Prostate gland (tissue), 2 donors: ENCODE data around the gene ACOT9. TPM values are rescaled to one million over a fixed set of nuclear protein-coding genes. Genes with fewer than 3 reads are reported as not detected.

Experiments used
- DNase-seq: peaks from one replicate; pipeline ENCODE4 v3.0.0-alpha.2; 2019; ENCODE audit warnings: low spot score
- H3K27ac ChIP-seq, 2 donors: fragments of 200-600 bp; sonication (generic); 2 replicates each; pipeline ENCODE4 v1.5.1; 2017 to 2019
- H3K27me3 ChIP-seq: fragments of 200-600 bp; sonication (generic); replicated peaks from 2 replicates; pipeline ENCODE4 v1.5.1; 2019; ENCODE audit not compliant: insufficient read depth
- H3K36me3 ChIP-seq, 2 donors: fragments of 200-600 bp; sonication (generic); 1 replicate in 1 of 2; 2 replicates in 1 of 2; pipeline versions ENCODE4 v1.5.1 to v1.8.1; 2017 to 2019
- H3K4me1 ChIP-seq: fragments of 200-600 bp; sonication (generic); replicated peaks from 2 replicates; pipeline ENCODE4 v1.5.1; 2019
- H3K4me3 ChIP-seq, 2 donors: fragments of 200-600 bp; sonication (generic); 2 replicates each; pipeline ENCODE4 v1.5.1; 2017 to 2019
- H3K9me3 ChIP-seq: fragments of 200-600 bp; sonication (generic); 2 replicates; pipeline ENCODE4 v1.5.1; 2017
- POLR2A ChIP-seq: fragments of 450-650 bp; IDR thresholded peaks from one replicate; pipeline ENCODE4 v1.6.1; 2016; ENCODE audit warnings: antibody characterized with exemption, mild to moderate bottlenecking
- POLR2AphosphoS5 ChIP-seq: sonication (generic); formaldehyde crosslinking; IDR thresholded peaks from one replicate; pipeline ENCODE4 v1.6.1; 2017; ENCODE audit warnings: antibody characterized with exemption
- WGBS: methylation state at CpG from one replicate; pipeline ENCODE4 v1.1.5; 2018; 5-methylcytosine and 5-hydroxymethylcytosine counted together
- intact Hi-C: fragments of 100-400 bp; cut with DNase I; formaldehyde crosslinking; loops from one replicate; pipeline ENCODE4 v1.14.2; 2022
- small RNA-seq, 2 donors: library from RNA; depleted of rRNA; stranded (forward); fragments of <200 nt; gene quantifications; one replicate each; pipeline ENCODE3, GENCODE V24; 2016
- total RNA-seq, 2 donors: library from RNA; depleted of rRNA; stranded (reverse); fragments of >200 nt; gene quantifications; one replicate each; pipeline ENCODE4 v1.1.0, GENCODE V29; 2016
- TF ChIP-seq, protein P1 (sequence below), 4 experiments: fragments of 200-600 bp in 2 of 4; fragments of 450-650 bp in 2 of 4; sonication (generic) in 2 of 4; IDR thresholded peaks; 1 replicate in 3 of 4; 2 replicates in 1 of 4; pipeline ENCODE4 v1.5.1; 2016 to 2019; ENCODE audit warnings: antibody characterized with exemption in 4 of 4, mild to moderate bottlenecking in 2 of 4, moderate library complexity in 2 of 4

Gene ACOT9
- total RNA-seq, 2 donors from 2014 or later: 19.6 to 31.5 TPM

DNA sequence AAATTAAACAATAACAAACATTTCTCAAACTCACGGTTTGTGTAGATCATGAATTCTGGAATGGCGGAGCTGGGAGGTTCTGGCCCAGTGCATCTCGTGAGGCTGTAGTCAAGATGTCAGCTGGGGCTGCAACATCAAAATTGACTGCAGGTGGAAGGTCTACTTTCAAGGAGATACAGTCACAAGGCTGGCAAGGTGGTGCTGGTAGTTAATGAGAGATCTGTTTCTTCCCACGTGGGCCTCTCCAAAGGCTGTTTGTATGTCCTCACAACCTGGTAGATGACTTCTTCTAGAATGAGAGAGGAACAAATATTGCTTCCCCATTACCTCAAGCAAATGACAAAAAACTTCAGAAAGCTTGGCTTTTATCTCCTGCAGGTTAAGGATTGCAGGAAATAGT, 83.7 kb downstream of the ACOT9 start:
- WGBS: 92% methylated on average over 4 of the region's 4 CpGs
- intact Hi-C loops: no loop called here
- DNase-seq: no peak
- TF ChIP-seq POLR2AphosphoS5 (no peak), POLR2A (no peak)
- TF ChIP-seq, protein P1, sequence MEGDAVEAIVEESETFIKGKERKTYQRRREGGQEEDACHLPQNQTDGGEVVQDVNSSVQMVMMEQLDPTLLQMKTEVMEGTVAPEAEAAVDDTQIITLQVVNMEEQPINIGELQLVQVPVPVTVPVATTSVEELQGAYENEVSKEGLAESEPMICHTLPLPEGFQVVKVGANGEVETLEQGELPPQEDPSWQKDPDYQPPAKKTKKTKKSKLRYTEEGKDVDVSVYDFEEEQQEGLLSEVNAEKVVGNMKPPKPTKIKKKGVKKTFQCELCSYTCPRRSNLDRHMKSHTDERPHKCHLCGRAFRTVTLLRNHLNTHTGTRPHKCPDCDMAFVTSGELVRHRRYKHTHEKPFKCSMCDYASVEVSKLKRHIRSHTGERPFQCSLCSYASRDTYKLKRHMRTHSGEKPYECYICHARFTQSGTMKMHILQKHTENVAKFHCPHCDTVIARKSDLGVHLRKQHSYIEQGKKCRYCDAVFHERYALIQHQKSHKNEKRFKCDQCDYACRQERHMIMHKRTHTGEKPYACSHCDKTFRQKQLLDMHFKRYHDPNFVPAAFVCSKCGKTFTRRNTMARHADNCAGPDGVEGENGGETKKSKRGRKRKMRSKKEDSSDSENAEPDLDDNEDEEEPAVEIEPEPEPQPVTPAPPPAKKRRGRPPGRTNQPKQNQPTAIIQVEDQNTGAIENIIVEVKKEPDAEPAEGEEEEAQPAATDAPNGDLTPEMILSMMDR (IDR thresholded peaks at IDR 0.05): no peak
- Histone ChIP-seq H3K9me3 (no peaks in the 10 kb centered on the region), H3K36me3 (no peaks in the 10 kb centered on the region), H3K4me1 (no peaks in the 10 kb centered on the region), H3K27me3 (no peaks in the 10 kb centered on the region), H3K27ac (no peak overlapping the region), H3K4me3 (no peak overlapping the region)

DNA sequence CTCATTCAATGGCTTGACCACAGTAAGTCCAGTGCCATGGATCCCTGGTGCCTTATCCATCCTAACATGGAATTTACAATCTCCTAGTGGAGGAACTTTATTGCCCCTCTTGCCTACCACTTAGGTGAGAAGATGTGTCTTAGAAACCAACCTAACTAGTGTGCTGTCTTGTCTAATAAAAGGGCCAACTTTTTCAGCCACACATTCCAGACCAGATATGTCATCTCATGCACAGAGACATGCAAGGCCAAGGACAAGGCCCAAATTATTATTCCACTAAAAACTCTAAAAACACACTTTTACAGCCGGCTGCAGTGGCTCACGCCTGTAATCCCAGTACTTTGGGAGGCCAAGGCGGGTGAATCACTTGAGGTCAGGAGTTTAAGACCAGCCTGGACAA, 86.4 kb downstream of the ACOT9 start:
- no peak overlapping the region for H3K27ac ChIP-seq
- no peaks in the 10 kb centered on the region for H3K4me1 ChIP-seq
- 33% methylated on average over 3 of the region's 3 CpGs for WGBS
- H3K36me3 ChIP-seq: no peaks in the 10 kb centered on the region
- intact Hi-C loops: no loop called here
- H3K27me3 ChIP-seq: no peaks in the 10 kb centered on the region
- H3K4me3 ChIP-seq: no peak overlapping the region
- DNase-seq: no peak
- TF ChIP-seq POLR2AphosphoS5 (no peak), POLR2A (no peak)
- TF ChIP-seq, protein P1 (IDR thresholded peaks at IDR 0.05): no peak
- no peaks in the 10 kb centered on the region for H3K9me3 ChIP-seq

DNA sequence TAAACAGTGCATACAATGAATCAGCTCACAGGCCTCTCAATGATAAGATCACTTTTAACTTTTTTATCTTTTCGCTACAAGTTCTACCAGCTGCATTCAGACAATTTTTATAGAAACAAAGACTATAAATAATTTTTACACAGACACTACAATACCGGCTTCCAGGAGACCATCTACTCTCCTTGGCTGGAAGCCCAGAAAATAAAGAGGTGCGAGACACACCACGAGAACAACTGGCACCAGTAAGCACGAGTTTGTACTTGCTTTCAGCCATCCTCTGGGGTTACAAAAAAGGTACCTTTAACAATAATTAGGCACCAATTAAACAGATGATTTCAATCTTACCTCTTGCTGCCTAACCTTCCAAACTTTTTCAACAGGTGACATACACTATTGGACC, 87.0 kb downstream of the ACOT9 start:
- TF ChIP-seq POLR2AphosphoS5: no peak
- TF ChIP-seq, protein P1 (IDR thresholded peaks at IDR 0.05): no peak
- no peak for TF ChIP-seq POLR2A
- no peaks in the 10 kb centered on the region for H3K4me1 ChIP-seq
- peak; percentile 5 for DNase-seq
- WGBS: 5% methylated on average over 5 of the region's 5 CpGs
- H3K27me3 ChIP-seq: no peaks in the 10 kb centered on the region
- intact Hi-C loops: no loop called here
- H3K4me3 ChIP-seq: no peak overlapping the region
- no peak overlapping the region for H3K27ac ChIP-seq
- H3K9me3 ChIP-seq: no peaks in the 10 kb centered on the region
- H3K36me3 ChIP-seq: no peaks in the 10 kb centered on the region

Small RNA genes within 50 kb of the gene (small RNA-seq; reads per million reads assigned to genes)
- 0 reads per million in 2 donors for gene RF00019

Other genes starting within 250 kb of the ACOT9 start
- 100 to 1,000 TPM; 193 to 200 TPM for gene PRDX4, start 75.8 kb downstream of the ACOT9 start, total RNA-seq
- gene SAT1, start 39.9 kb upstream of the ACOT9 start, total RNA-seq: 100 to 1,000 TPM; 461 to 567 TPM
- 10 to 100 TPM; 12.3 to 17.3 TPM for gene APOO, start 164.7 kb upstream of the ACOT9 start, total RNA-seq
- under 1 TPM in 1 of 2 donors, not detected in 1; 0.14 TPM for gene CXorf58, start 164.7 kb upstream of the ACOT9 start, total RNA-seq